ENCODE results near the gene HSF2BP.

HSF2BP gene

GRCh38 chr21:43614839-43615238, 44.4 kb downstream of the HSF2BP start:
- ChIA-PET CTCF (no interaction called here), POLR2A (ENCODE audit: low non-redundant PET) (no interaction called here)
- H3K27ac ChIP-seq, result no peak overlapping the region
- TF ChIP-seq, protein P1, sequence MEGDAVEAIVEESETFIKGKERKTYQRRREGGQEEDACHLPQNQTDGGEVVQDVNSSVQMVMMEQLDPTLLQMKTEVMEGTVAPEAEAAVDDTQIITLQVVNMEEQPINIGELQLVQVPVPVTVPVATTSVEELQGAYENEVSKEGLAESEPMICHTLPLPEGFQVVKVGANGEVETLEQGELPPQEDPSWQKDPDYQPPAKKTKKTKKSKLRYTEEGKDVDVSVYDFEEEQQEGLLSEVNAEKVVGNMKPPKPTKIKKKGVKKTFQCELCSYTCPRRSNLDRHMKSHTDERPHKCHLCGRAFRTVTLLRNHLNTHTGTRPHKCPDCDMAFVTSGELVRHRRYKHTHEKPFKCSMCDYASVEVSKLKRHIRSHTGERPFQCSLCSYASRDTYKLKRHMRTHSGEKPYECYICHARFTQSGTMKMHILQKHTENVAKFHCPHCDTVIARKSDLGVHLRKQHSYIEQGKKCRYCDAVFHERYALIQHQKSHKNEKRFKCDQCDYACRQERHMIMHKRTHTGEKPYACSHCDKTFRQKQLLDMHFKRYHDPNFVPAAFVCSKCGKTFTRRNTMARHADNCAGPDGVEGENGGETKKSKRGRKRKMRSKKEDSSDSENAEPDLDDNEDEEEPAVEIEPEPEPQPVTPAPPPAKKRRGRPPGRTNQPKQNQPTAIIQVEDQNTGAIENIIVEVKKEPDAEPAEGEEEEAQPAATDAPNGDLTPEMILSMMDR (conservative IDR thresholded peaks at IDR 0.05; ENCODE audit: low read depth), result no peak
- no peak for DNase-seq (ENCODE audit: low spot score)

DNA sequence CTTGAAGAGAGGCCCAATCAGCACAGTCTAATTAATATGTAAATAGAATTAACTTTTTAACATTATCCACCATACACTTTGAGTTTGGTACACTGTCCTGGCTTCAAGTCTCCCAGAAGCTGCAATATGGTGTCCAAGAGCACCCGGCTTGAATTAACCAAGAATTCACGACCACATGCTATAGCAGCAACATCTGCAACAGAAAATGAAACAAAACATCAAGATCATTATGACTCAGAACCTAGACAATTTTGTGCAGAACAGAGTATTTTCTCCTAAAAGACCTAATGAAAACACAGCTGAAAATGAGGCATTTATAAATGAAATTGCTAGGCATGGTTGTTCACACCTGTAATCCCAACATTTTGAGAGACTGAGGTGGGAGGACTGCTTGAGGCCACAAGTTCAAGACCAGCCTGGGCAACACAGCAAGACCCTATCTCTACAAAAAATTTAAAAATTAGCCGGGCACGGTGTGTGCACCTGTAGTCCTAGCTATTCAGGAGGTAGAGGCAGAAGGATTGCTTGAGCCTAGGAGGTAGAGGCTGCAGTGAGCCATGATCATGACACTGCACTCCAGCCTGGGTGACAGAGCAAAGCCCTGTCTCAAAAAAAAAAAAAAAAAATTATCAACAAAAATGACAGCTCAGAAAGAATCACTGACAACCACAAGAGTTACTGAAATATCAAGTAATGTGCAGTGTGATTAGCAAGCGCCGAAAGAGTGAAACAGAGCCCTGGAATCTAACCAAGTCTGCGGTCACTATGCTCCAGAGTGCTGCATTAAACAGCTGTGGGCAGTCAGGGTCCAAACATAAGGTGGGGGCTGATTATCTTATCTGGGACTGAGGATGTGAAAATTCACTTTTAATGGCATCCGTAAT, 45.3 kb downstream of the HSF2BP start:
- ChIA-PET POLR2A (ENCODE audit: low non-redundant PET) (no interaction called here), CTCF (no interaction called here)
- no peak for DNase-seq (ENCODE audit: low spot score)

GRCh38 chr21:43611598-43612369, 47.5 kb downstream of the HSF2BP start:
- TF ChIP-seq, protein P1 (conservative IDR thresholded peaks at IDR 0.05; ENCODE audit: low read depth), result no peak; the same call in 1 of the 2 replicates
- peak; percentile 42 for DNase-seq (ENCODE audit: low spot score)
- ChIA-PET CTCF (no interaction called here), POLR2A (ENCODE audit: low non-redundant PET) (no interaction called here)
- H3K27ac ChIP-seq, result peak overlapping the region; percentile 27; the same call in 1 of the 2 replicates

More for the DNA sequence above, 45.3 kb downstream of the HSF2BP start:
- no peak overlapping the region for H3K27ac ChIP-seq
- TF ChIP-seq, protein P1 (conservative IDR thresholded peaks at IDR 0.05; ENCODE audit: low read depth), result no peak

DNA sequence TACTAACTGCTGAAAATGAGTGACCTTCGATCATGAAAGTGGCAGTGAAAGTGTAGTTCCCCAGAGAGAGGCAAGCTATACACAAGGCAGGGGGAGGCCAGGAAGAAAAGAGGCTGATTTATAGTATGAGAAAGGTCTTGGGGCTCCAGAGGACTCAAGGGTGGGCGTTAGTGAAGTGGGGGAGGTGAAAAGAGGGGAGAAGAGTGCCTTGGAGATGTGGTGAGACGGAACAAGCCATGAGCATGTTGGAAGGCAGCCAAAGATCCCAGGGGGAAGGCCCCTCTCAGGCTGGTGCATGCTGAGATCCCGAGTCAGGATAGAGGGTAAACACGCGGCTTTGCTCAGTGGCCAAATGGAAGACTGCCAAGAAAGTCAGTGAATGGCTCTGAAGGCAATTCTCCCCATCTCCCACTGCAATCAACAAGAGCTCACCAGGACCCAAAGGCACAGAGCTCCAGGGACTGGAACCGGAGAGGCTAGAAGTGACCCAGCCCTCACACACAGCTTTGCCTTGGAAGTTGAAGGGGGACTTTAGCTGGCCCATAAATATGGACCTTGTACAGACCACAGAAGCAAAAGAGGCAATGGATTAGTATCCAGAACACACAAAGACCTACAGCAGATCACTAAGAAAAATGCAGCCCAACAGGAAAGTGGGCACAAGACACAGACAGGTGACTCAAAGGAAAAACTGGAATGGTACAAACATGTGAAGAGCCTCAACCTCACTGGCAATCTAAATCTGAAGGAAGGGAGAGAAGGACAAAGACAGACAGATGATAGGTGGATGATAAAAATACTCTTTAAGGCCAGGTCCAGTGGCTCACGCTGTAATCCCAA, 49.6 kb downstream of the HSF2BP start:
- ChIA-PET POLR2A (ENCODE audit: low non-redundant PET) (no interaction called here), CTCF (no interaction called here)
- TF ChIP-seq, protein P1 (conservative IDR thresholded peaks at IDR 0.05; ENCODE audit: low read depth), result no peak
- peak; percentile 68 for DNase-seq (ENCODE audit: low spot score)
- peak overlapping the region; percentile 64 for H3K27ac ChIP-seq

- H3K27ac ChIP-seq, result no peak overlapping the region
- TF ChIP-seq, protein P1 (conservative IDR thresholded peaks at IDR 0.05; ENCODE audit: low read depth), result no peak
- DNase-seq (ENCODE audit: low spot score), result no peak
- ChIA-PET CTCF (no interaction called here), POLR2A (ENCODE audit: low non-redundant PET) (no interaction called here)
Observed at GRCh38 chr21:43608664-43609063, 50.6 kb downstream of the HSF2BP start.

DNA sequence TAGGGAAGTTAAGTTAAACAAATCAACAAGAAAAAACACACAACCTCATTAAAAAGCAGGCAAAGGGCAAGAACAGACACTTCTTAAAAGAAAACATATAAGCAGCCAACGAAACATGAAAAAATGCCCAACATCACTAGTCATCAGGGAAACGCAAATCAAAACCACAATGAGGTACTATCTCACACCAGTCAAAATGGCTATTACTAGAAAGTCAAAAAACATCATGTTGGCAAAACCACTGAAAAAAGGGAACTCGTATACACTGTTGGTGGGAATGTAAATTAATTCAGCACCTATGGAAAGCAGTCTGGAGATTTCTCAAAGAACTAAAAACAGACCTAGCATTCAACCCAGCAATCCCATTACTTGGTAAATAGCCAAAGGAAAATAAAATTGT, 51.1 kb downstream of the HSF2BP start:
- TF ChIP-seq, protein P1 (conservative IDR thresholded peaks at IDR 0.05; ENCODE audit: low read depth), result no peak
- H3K27ac ChIP-seq, result no peak overlapping the region
- POLR2A ChIA-PET (ENCODE audit: low non-redundant PET), result no interaction called here
- CTCF ChIA-PET, result no interaction called here
- no peak for DNase-seq (ENCODE audit: low spot score)
